ENCODE data around the gene FMNL3. TPM values are rescaled to one million over a fixed set of nuclear protein-coding genes. Genes with fewer than 3 reads are reported as not detected.

FMNL3 gene
- total RNA-seq (2022), result 0.58 and 0.91 TPM in 2 replicates
- Bru-seq, nascent RNA, result percentile 23 among the genes with signal in this experiment
- BruChase-seq, experiment 1, labeled RNA remaining after a 6-hour chase, result percentile 25 among the genes with signal in this experiment
- BruChase-seq, experiment 2, labeled RNA remaining after a 2-hour chase, result percentile 23 among the genes with signal in this experiment
- long read RNA-seq, partial matches to known transcripts, result 0 of 1 reads
- long read RNA-seq, other reads (novel, unspliced or antisense), result 1 of 1 reads

GRCh38 chr12:49707128-49707811, at the start of gene FMNL3:
Gene FMNL3 (minus strand): TSS chr12:49707405. CDS start chr12:49707180, 225 bp downstream.
- H3K9me3 Mint-ChIP-seq (ENCODE audit: unreplicated experiment), result no peaks in the 10 kb centered on the region
- peak within 1 kb of the TSS; percentile 50 for H3K4me3 Mint-ChIP-seq (ENCODE audit: unreplicated experiment)
- BruUV-seq (replicated peaks), result no TSS peak
- peaks cover 66% of the 10 kb centered on the region for H3K27me3 Mint-ChIP-seq (ENCODE audit: insufficient read depth, unreplicated experiment)
- H3K27ac Mint-ChIP-seq (ENCODE audit: low read depth, unreplicated experiment), result no peak within 1 kb of the TSS
- no peaks in the 10 kb centered on the region for H3K36me3 Mint-ChIP-seq (ENCODE audit: insufficient read depth, unreplicated experiment)
- POLR2A ChIA-PET, result interaction anchor here (1.0 to 1.3 kb wide), 2 partner anchors 34 to 84 kb away, joined by 6 to 7 read pairs; partner anchors contain the start of genes PRPF40B and TMBIM6
- DNase-seq (ENCODE audit: unreplicated experiment), result peak; percentile 89
- TF ChIP-seq CTCF (IDR thresholded peaks at IDR 0.05; ENCODE audit: unreplicated experiment), result peak; percentile 91
- CTCF ChIA-PET, result interaction anchor here (0.8 to 1.8 kb wide), 5 partner anchors 45 to 154 kb away, joined by 3 to 7 read pairs (median 3); no protein-coding TSS in a partner anchor
- intact Hi-C loops (cut with micrococcal nuclease), result loop anchor here (1.0 to 2.0 kb wide), 2 partner anchors 63 to 70 kb away; no protein-coding TSS in a partner anchor
- peaks cover 5% of the 10 kb centered on the region for H3K4me1 Mint-ChIP-seq (ENCODE audit: insufficient read depth, unreplicated experiment)

GRCh38 chr12:49750996-49751393, 43.8 kb upstream of the FMNL3 start:
- POLR2A ChIA-PET, result interaction anchor here (1.3 kb wide), 1 partner anchor 11 kb away, joined by 3 read pairs; no protein-coding TSS in a partner anchor
- H3K36me3 Mint-ChIP-seq (ENCODE audit: insufficient read depth, unreplicated experiment), result peaks cover 67% of the 10 kb centered on the region
- intact Hi-C loops (cut with micrococcal nuclease), result loop anchor here (5.0 kb wide), 1 partner anchor 109 kb away; no protein-coding TSS in a partner anchor

GRCh38 chr12:49750027-49750995, 43.1 kb upstream of the FMNL3 start:
- peak overlapping the region; percentile 42 for H3K4me3 Mint-ChIP-seq (ENCODE audit: unreplicated experiment)

More at GRCh38 chr12:49750996-49751393, 43.8 kb upstream of the FMNL3 start:
- Mint-ChIP-seq H3K4me3 (ENCODE audit: unreplicated experiment) (peak overlapping the region; percentile 42), H3K27ac (ENCODE audit: low read depth, unreplicated experiment) (peak overlapping the region; percentile 81), H3K27me3 (ENCODE audit: insufficient read depth, unreplicated experiment) (no peaks in the 10 kb centered on the region), H3K4me1 (ENCODE audit: insufficient read depth, unreplicated experiment) (peaks cover 19% of the 10 kb centered on the region), H3K9me3 (ENCODE audit: unreplicated experiment) (no peaks in the 10 kb centered on the region)
- CTCF ChIA-PET, result interaction anchor here (1.2 to 3.6 kb wide), 2 partner anchors 11 to 88 kb away, joined by 3 to 15 read pairs; no protein-coding TSS in a partner anchor
- DNase-seq (ENCODE audit: unreplicated experiment), result no peak
- TF ChIP-seq CTCF (IDR thresholded peaks at IDR 0.05; ENCODE audit: unreplicated experiment), result no peak
- BruUV-seq (replicated peaks), result no TSS peak

More at GRCh38 chr12:49750027-49750995, 43.1 kb upstream of the FMNL3 start:
- H3K4me1 Mint-ChIP-seq (ENCODE audit: insufficient read depth, unreplicated experiment), result peaks cover 19% of the 10 kb centered on the region
- H3K27me3 Mint-ChIP-seq (ENCODE audit: insufficient read depth, unreplicated experiment), result no peaks in the 10 kb centered on the region
- DNase-seq (ENCODE audit: unreplicated experiment), result peak; percentile 92
- peaks cover 60% of the 10 kb centered on the region for H3K36me3 Mint-ChIP-seq (ENCODE audit: insufficient read depth, unreplicated experiment)
- ChIA-PET CTCF (interaction anchor here (0.6 to 3.6 kb wide), 6 partner anchors 11 to 391 kb away, joined by 3 to 15 read pairs (median 3); no protein-coding TSS in a partner anchor), POLR2A (interaction anchor here (0.6 to 1.9 kb wide), 9 partner anchors 9 to 484 kb away, joined by 3 to 5 read pairs (median 3); partner anchors contain the start of gene TMBIM6)
- TF ChIP-seq CTCF (IDR thresholded peaks at IDR 0.05; ENCODE audit: unreplicated experiment), result no peak
- H3K9me3 Mint-ChIP-seq (ENCODE audit: unreplicated experiment), result no peaks in the 10 kb centered on the region
- TSS peak; percentile 85 for BruUV-seq (replicated peaks)
- H3K27ac Mint-ChIP-seq (ENCODE audit: low read depth, unreplicated experiment), result peak overlapping the region; percentile 81
- intact Hi-C loops (cut with micrococcal nuclease), result loop anchor here (5.0 kb wide), 1 partner anchor 108 kb away; no protein-coding TSS in a partner anchor

Measured in MCF 10A (cell line).